ENCODE data around the gene PIGS. TPM values are rescaled to one million over a fixed set of nuclear protein-coding genes. Genes with fewer than 3 reads are reported as not detected.

PIGS gene
- total RNA-seq (10 to 100 TPM; 44.6 to 69.3 (median 49.6) TPM), polyA plus RNA-seq (10 to 100 TPM in 1 of 2 donors, 1 to 10 TPM in 1; 9.0 to 44.9 TPM)
- long read RNA-seq, donor 1, transcript PIGS-202 (12 exons, 2,877 nt) = major isoform, 33 of 77 reads
- long read RNA-seq, donor 1, transcript PIGS-203 (11 exons, 2,815 nt) = minor isoform, 12 of 77 reads
- long read RNA-seq, donor 1, partial matches to known transcripts = 25 of 77 reads
- long read RNA-seq, donor 1, other reads (novel, unspliced or antisense) = 4 of 77 reads
- long read RNA-seq, donor 2, transcript PIGS-202 (12 exons, 2,877 nt) = major isoform, 42 of 95 reads
- long read RNA-seq, donor 2, transcript PIGS-203 (11 exons, 2,815 nt) = minor isoform, 17 of 95 reads
- long read RNA-seq, donor 2, partial matches to known transcripts = 31 of 95 reads
- long read RNA-seq, donor 2, other reads (novel, unspliced or antisense) = 2 of 95 reads
- long read RNA-seq, donor 3, transcript PIGS-202 (12 exons, 2,877 nt) = major isoform, 109 of 188 reads
- long read RNA-seq, donor 3, transcript PIGS-203 (11 exons, 2,815 nt) = minor isoform, 17 of 188 reads
- long read RNA-seq, donor 3, partial matches to known transcripts = 53 of 188 reads
- long read RNA-seq, donor 3, other reads (novel, unspliced or antisense) = 5 of 188 reads

DNA sequence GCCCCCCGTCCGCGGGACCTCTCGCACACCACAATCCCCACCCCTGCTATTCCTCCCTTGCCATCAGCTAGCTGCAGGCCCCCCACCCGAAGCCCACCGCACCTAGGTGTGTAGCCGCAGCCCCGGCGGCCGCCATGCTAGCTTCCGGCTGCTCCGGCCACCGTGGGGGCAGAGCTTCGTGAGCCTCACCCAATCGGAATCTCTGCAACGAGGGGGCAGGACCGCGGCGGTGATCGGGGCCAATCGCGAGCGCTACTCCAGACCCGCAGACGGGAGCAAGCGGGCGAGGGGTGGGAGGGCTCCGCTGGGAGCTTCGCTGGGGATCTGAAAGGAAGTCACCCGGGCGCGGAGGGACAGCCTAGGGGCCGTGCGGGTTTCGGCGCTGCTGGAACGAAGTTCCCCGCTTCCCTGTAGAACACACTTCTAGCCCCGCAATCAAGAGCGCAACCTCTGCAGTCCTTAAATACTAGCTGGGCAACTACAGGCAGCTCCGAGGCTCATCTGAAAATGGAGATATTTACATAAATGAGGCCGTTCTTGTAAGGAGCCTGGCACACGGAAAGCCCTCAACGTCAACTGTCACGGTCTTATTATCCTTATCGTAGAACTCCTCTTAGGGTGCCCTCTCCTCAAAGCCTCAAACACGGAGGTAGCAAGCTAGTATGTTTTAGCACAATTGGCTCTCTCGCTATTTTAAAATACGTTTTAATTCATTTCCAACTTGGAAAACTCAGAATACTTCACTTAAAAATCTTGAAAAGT, at the start of gene PIGS:
Gene PIGS (minus strand): TSS at position 164 of the 762 bp plus-strand sequence. CDS start 28 bp downstream, at position 136.
- peak within 1 kb of the TSS; percentile 26 to 92 (median 86) for H3K27ac ChIP-seq
- WGBS, 2 donors = 1% methylated on average over 49 of the region's 49 CpGs
- H3K4me3 ChIP-seq = peak within 1 kb of the TSS; percentile 78 to 99 (median 97)
- no peaks in the 10 kb centered on the region for H3K27me3 ChIP-seq
- H3K36me3 ChIP-seq = peaks cover 0 to 34% (median 0%) of the 10 kb centered on the region in 9 donors
- DNase-seq (peak; percentile 95 to 96), ATAC-seq (peak; percentile 87 to 97 (median 95))
- H3K9me3 ChIP-seq = no peaks in the 10 kb centered on the region
- peaks cover 5 to 59% (median 43%) of the 10 kb centered on the region in 9 donors for H3K4me1 ChIP-seq
- TF ChIP-seq, protein P1, sequence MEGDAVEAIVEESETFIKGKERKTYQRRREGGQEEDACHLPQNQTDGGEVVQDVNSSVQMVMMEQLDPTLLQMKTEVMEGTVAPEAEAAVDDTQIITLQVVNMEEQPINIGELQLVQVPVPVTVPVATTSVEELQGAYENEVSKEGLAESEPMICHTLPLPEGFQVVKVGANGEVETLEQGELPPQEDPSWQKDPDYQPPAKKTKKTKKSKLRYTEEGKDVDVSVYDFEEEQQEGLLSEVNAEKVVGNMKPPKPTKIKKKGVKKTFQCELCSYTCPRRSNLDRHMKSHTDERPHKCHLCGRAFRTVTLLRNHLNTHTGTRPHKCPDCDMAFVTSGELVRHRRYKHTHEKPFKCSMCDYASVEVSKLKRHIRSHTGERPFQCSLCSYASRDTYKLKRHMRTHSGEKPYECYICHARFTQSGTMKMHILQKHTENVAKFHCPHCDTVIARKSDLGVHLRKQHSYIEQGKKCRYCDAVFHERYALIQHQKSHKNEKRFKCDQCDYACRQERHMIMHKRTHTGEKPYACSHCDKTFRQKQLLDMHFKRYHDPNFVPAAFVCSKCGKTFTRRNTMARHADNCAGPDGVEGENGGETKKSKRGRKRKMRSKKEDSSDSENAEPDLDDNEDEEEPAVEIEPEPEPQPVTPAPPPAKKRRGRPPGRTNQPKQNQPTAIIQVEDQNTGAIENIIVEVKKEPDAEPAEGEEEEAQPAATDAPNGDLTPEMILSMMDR (IDR thresholded peaks at IDR 0.05) = peak in 1 of 9 donors; percentile 11
- intact Hi-C loops (cut with DNase I) = loop anchor here in 1 of 10 donors (2.0 kb wide), 1 partner anchor 19 kb away; the partner anchor contains the start of gene UNC119

DNA sequence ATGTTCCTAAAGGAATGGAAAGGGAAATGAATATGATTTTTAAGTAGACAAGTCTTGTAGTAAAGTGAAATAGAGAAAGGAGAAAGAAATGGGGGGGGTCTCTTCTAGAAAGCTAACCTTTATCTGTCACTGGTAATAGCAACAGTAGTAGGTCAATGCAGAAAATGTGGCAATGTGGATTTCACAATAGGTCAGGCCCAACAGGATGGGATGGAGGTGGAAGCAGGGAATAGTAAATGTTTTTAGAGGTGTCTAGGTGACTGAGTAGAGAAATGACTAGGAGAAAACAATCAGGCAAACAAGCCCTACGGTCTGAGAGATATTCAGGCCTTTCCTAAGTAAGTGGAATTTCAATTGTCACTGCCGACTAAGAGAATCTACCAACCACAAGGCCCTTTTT, 48.7 kb upstream of the PIGS start:
- no peaks in the 10 kb centered on the region for H3K9me3 ChIP-seq
- H3K27ac ChIP-seq = no peak overlapping the region
- no peak overlapping the region for H3K4me3 ChIP-seq
- intact Hi-C loops (cut with DNase I) = no loop called here
- DNase-seq = no peak
- TF ChIP-seq, protein P1 (IDR thresholded peaks at IDR 0.05) = no peak
- WGBS, 2 donors = 72 to 84% methylated on average over 2 of the region's 2 CpGs
- H3K36me3 ChIP-seq = peaks cover 11 to 100% (median 80%) of the 10 kb centered on the region in 9 donors
- peaks cover 0 to 19% (median 0%) of the 10 kb centered on the region in 9 donors for H3K4me1 ChIP-seq
- no peak for ATAC-seq
- H3K27me3 ChIP-seq = no peaks in the 10 kb centered on the region

DNA sequence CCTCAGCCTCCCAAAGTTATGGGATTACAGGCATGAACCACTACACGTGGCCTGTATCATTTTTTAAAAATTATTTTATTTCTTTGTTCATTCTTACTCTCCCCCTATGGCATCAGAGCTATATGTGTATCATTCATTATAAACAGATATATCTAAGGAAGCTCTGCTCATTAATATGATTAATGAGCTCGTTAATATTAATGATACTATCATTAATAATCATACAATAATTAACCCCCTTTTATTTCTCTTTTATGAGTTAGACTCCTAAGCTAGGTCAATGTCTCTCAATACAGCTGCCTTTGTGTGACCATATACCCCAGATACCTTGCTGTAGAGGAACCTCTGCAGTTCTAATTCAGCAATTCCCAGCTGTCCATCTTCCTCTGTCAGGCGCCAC, 47.1 kb upstream of the PIGS start:
- H3K36me3 ChIP-seq = peaks cover 11 to 100% (median 86%) of the 10 kb centered on the region in 9 donors
- no peak overlapping the region for H3K27ac ChIP-seq
- no peaks in the 10 kb centered on the region for H3K9me3 ChIP-seq
- DNase-seq (no peak), ATAC-seq (no peak)
- whole genome bisulfite sequencing, 2 donors = 93 to 95% methylated on average over 3 of the region's 3 CpGs
- TF ChIP-seq, protein P1 (IDR thresholded peaks at IDR 0.05) = no peak
- H3K4me1 ChIP-seq = peaks cover 0 to 6% (median 0%) of the 10 kb centered on the region in 9 donors
- intact Hi-C loops (cut with DNase I) = loop anchor here in 2 of 10 donors (5.0 to 10.0 kb wide), 2 partner anchors 64 to 121 kb away; partner anchors contain the start of gene UNC119 (in 1 of the 2)
- H3K4me3 ChIP-seq = no peak overlapping the region
- no peaks in the 10 kb centered on the region for H3K27me3 ChIP-seq

DNA sequence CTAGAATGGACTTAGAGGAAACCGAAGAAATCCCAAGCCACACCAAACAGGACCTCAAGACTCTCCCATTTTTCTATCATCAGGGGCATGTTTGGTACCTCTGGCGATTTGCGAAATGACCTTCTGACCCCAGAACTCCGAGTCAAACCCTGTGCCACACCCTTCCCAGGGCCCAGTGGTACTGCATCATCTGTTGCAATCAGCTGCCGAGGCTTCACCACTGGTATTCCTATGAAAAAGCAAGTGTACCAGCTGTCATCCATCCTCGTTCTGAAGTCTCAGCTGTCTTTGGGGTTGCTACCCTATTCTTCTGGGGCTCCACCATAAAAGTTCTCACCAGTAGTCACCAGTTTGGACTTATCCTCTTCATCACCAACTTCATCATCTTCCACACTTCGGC, 45.0 kb upstream of the PIGS start:
- H3K36me3 ChIP-seq = peaks cover 11 to 100% (median 72%) of the 10 kb centered on the region in 9 donors
- no peak for ATAC-seq
- TF ChIP-seq, protein P1 (IDR thresholded peaks at IDR 0.05) = no peak

More for the DNA sequence above, 45.0 kb upstream of the PIGS start:
- H3K4me1 ChIP-seq = no peaks in the 10 kb centered on the region
- no peaks in the 10 kb centered on the region for H3K9me3 ChIP-seq
- intact Hi-C loops (cut with DNase I) = loop anchor here in 2 of 10 donors (5.0 to 10.0 kb wide), 2 partner anchors 61 to 119 kb away; partner anchors contain the start of gene UNC119 (in 1 of the 2)
- H3K27me3 ChIP-seq = no peaks in the 10 kb centered on the region
- no peak for DNase-seq
- WGBS, 2 donors = 83 to 86% methylated on average over 7 of the region's 7 CpGs
- no peak overlapping the region for H3K27ac ChIP-seq
- H3K4me3 ChIP-seq = no peak overlapping the region
